ENCODE data around the gene SLC44A3.

The SLC44A3 gene

GRCh38 chr1:94873520-94874351, 53.6 kb downstream of the SLC44A3 start:
- no peak for DNase-seq (ENCODE audit: low read depth)

GRCh38 chr1:94874423-94874822, 54.3 kb downstream of the SLC44A3 start:
- no peak for DNase-seq (ENCODE audit: low read depth)

GRCh38 chr1:94875794-94876193, 55.6 kb downstream of the SLC44A3 start:
- DNase-seq (ENCODE audit: low read depth): no peak

GRCh38 chr1:94876362-94876761, 56.2 kb downstream of the SLC44A3 start:
- DNase-seq (ENCODE audit: low read depth): no peak

GRCh38 chr1:94878329-94878728, 58.2 kb downstream of the SLC44A3 start:
- no peak for DNase-seq (ENCODE audit: low read depth)

GRCh38 chr1:94883691-94884090, 63.5 kb downstream of the SLC44A3 start:
- no peak for DNase-seq (ENCODE audit: low read depth)

- DNase-seq (ENCODE audit: low read depth): no peak
Measured at GRCh38 chr1:94884106-94884505, 63.9 kb downstream of the SLC44A3 start.

GRCh38 chr1:94884507-94884906, 64.3 kb downstream of the SLC44A3 start:
- DNase-seq (ENCODE audit: low read depth): no peak

- DNase-seq (ENCODE audit: low read depth): no peak
Measured at GRCh38 chr1:94886361-94886760, 66.2 kb downstream of the SLC44A3 start.

GRCh38 chr1:94887106-94887505, 66.9 kb downstream of the SLC44A3 start:
- no peak for DNase-seq (ENCODE audit: low read depth)

GRCh38 chr1:94887603-94888171, 67.5 kb downstream of the SLC44A3 start:
- DNase-seq (ENCODE audit: low read depth): no peak

- DNase-seq (ENCODE audit: low read depth): no peak
Measured at GRCh38 chr1:94888201-94888600, 68.0 kb downstream of the SLC44A3 start.

GRCh38 chr1:94892604-94893254, 72.6 kb downstream of the SLC44A3 start:
- DNase-seq (ENCODE audit: low read depth): no peak

- no peak for DNase-seq (ENCODE audit: low read depth)
Measured at GRCh38 chr1:94894630-94895029, 74.5 kb downstream of the SLC44A3 start.

GRCh38 chr1:94895518-94895917, 75.4 kb downstream of the SLC44A3 start:
- no peak for DNase-seq (ENCODE audit: low read depth)

- DNase-seq (ENCODE audit: low read depth): no peak
Measured at GRCh38 chr1:94898491-94899385, 78.6 kb downstream of the SLC44A3 start.

- DNase-seq (ENCODE audit: low read depth): no peak
Measured at GRCh38 chr1:94899756-94900155, 79.6 kb downstream of the SLC44A3 start.

GRCh38 chr1:94901841-94902240, 81.7 kb downstream of the SLC44A3 start:
- DNase-seq (ENCODE audit: low read depth): no peak

- no peak for DNase-seq (ENCODE audit: low read depth)
Measured at GRCh38 chr1:94903280-94904009, 83.3 kb downstream of the SLC44A3 start.

GRCh38 chr1:94905207-94905606, 85.0 kb downstream of the SLC44A3 start:
- DNase-seq (ENCODE audit: low read depth): no peak

GRCh38 chr1:94906382-94906781, 86.2 kb downstream of the SLC44A3 start:
- no peak for DNase-seq (ENCODE audit: low read depth)

GRCh38 chr1:94907136-94907535, 87.0 kb downstream of the SLC44A3 start:
- no peak for DNase-seq (ENCODE audit: low read depth)
